ENCODE results near the gene CARS2. TPM values are rescaled to one million over a fixed set of nuclear protein-coding genes. Genes with fewer than 3 reads are reported as not detected.
A peak's percentile ranks its signal among the peaks of the same experiment; 100 is the strongest.

CARS2 gene
- total and polyA plus RNA-seq, 3 donors from 2014 or later = 60.4 to 116 (median 100) TPM

DNA sequence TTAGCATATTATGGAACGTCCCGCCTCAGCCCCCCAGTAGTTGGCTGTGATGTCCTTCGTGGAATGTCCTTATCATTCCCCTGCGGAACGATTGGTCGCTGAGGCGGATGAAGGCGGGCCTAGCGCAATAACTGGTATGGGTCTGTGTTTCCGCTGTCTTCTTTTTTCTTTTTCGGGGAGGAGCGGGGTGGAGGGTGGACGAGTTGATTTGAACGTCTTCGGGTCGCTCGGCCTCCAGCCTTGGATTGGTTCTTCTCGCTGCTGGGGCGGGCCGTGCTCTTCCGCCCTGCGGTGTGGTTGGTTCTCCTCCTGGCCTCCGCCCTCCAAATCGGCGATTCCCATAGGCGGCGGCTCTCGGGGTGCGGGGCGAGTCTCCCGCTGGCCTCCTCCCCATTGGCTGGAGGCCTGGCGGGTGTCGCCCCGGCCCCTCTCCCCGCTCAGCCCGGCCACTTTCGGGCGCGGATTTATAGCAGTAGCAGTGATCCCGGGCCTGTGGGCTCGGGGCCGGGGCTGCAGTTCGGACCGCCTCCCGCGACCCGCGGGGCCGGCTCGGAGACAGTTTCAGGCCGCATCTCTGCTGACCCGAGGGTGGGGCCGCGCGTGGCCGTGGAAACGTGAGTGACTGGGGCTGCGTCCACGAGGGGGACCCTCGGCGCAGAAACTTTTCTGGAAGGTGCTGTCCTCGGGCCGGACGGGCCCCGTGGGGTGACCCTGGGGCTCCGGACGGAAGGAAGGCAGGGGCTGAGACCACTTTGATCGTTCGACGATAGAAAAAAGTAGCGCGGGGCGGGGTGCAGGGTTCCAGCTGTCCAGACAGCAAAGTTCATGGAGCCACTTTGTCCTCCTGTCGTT is 9.7 kb upstream of the CARS2 start:
- H3K4me1 ChIP-seq = peaks cover 21% of the 10 kb centered on the region
- peak overlapping the region; percentile 92 to 100 for H3K27ac ChIP-seq
- H3K9me3 ChIP-seq = no peaks in the 10 kb centered on the region
- no peaks in the 10 kb centered on the region for H3K27me3 ChIP-seq
- peak overlapping the region; percentile 78 to 99 for H3K4me3 ChIP-seq
- intact Hi-C loops (cut with DNase I; ENCODE audit: low total_unique reads) = loop anchor here (10.0 kb wide), 3 partner anchors 99 to 199 kb away; partner anchors contain the start of genes ANKRD10 and NAXD
- peak; percentile 99 for DNase-seq
- TF ChIP-seq, protein P1, sequence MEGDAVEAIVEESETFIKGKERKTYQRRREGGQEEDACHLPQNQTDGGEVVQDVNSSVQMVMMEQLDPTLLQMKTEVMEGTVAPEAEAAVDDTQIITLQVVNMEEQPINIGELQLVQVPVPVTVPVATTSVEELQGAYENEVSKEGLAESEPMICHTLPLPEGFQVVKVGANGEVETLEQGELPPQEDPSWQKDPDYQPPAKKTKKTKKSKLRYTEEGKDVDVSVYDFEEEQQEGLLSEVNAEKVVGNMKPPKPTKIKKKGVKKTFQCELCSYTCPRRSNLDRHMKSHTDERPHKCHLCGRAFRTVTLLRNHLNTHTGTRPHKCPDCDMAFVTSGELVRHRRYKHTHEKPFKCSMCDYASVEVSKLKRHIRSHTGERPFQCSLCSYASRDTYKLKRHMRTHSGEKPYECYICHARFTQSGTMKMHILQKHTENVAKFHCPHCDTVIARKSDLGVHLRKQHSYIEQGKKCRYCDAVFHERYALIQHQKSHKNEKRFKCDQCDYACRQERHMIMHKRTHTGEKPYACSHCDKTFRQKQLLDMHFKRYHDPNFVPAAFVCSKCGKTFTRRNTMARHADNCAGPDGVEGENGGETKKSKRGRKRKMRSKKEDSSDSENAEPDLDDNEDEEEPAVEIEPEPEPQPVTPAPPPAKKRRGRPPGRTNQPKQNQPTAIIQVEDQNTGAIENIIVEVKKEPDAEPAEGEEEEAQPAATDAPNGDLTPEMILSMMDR (IDR thresholded peaks at IDR 0.05) = peak in 2 of 3 experiments; percentile 7 to 10
- TF ChIP-seq POLR2A (IDR thresholded peaks at IDR 0.05) = peak; percentile 35
- 0 to 1% methylated on average over 37 to 55 of the region's 74 CpGs for WGBS, 2 donors
- H3K36me3 ChIP-seq (ENCODE audit: low read depth, missing control alignments) = no peaks in the 10 kb centered on the region

DNA sequence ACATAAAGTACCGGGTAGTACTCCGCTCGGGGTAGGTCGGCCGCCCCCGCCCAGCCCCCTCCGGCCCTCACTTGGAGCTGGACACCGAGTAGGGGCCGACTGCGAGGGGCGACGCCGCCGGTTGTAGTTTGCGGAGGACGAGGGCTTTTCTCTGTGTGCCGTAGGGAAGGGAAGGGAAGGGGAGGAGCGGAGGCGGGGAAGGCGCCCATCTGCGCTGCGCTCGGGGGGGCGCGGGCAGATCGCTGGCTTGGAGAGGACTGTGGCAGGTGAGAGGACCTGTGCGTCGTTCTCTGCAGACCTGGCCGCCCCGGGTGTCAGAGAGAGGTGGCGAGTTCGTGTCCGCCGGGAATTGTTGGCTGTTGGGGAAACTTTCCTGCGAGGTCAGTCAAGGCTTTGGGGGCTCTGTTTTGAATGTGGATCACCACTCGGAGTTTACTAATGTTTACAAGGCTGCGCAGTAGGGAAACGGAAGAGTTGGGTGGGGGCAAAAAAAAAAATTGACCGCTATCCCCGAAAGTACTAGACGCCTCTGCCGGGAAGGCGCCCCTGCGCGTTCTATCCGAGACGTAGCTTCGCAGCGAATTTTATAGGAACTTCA is 9.0 kb upstream of the CARS2 start:
- Histone ChIP-seq H3K9me3 (no peaks in the 10 kb centered on the region), H3K27me3 (no peaks in the 10 kb centered on the region), H3K4me1 (peaks cover 21% of the 10 kb centered on the region), H3K4me3 (peak overlapping the region; percentile 67 to 99), H3K36me3 (ENCODE audit: low read depth, missing control alignments) (no peaks in the 10 kb centered on the region), H3K27ac (peak overlapping the region; percentile 92 to 100)
- TF ChIP-seq POLR2A (IDR thresholded peaks at IDR 0.05) = peak; percentile 99
- TF ChIP-seq, protein P1 (IDR thresholded peaks at IDR 0.05) = no peak
- WGBS, 2 donors = 0 to 1% methylated on average over 14 to 46 of the region's 49 CpGs
- intact Hi-C loops (cut with DNase I; ENCODE audit: low total_unique reads) = loop anchor here (10.0 kb wide), 3 partner anchors 100 to 200 kb away; partner anchors contain the start of genes ANKRD10 and NAXD
- DNase-seq = peak; percentile 57

DNA sequence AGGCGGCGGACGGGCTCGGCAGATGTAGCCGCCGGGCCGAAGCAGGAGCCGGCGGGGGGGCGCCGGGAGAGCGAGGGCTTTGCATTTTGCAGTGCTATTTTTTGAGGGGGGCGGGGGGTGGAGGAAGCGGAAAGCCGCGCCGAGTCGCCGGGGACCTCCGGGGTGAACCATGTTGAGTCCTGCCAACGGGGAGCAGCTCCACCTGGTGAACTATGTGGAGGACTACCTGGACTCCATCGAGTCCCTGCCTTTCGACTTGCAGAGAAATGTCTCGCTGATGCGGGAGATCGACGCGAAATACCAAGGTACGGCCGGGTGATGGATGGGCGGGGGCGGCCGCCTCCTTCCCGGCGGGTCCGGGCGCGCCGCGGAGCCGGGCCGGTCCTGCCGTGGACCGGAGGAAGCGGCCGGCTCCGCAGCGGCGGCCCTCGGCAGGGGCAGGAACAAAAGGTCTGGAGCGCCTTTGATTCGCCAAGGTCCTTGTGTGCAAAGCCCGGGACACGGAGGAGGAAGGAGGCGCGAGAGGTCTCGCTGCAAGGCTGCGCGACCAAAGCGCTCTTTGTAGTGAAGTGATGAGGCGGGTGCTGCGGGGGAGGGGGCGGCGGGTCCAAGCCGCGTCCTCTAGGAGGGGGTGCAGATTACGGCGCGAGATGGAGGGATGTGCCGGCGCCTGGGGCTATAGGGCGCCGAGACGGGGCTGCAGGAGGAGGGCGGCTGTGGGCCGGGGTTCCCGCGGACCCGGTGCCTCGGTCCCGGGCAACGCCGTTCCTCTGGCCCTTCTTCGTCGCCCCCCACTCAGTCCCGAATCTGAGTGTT is 8.3 kb upstream of the CARS2 start:
- peak; percentile 67 for DNase-seq
- Histone ChIP-seq H3K4me3 (peak overlapping the region; percentile 67 to 99), H3K27me3 (no peaks in the 10 kb centered on the region), H3K36me3 (ENCODE audit: low read depth, missing control alignments) (no peaks in the 10 kb centered on the region), H3K4me1 (peaks cover 21% of the 10 kb centered on the region), H3K27ac (peak overlapping the region; percentile 92 to 100), H3K9me3 (no peaks in the 10 kb centered on the region)
- intact Hi-C loops (cut with DNase I; ENCODE audit: low total_unique reads) = loop anchor here (10.0 kb wide), 3 partner anchors 99 to 201 kb away; partner anchors contain the start of genes ANKRD10 and NAXD
- WGBS, 2 donors = 0% methylated on average over 14 to 83 of the region's 86 CpGs
- TF ChIP-seq, protein P1 (IDR thresholded peaks at IDR 0.05) = no peak
- TF ChIP-seq POLR2A (IDR thresholded peaks at IDR 0.05) = no peak

DNA sequence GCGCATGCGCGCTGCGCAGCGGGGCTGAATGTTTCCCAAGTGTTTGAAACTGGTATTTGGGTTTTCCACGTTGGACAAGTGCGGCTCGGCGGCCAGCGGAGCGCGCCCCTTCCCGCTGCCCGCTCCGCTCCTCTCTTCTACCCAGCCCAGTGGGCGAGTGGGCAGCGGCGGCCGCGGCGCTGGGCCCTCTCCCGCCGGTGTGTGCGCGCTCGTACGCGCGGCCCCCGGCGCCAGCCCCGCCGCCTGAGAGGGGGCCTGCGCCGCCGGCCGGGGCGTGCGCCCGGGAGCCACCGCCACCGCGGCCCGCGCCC is 7.7 kb upstream of the CARS2 start, which contains the start of gene ING1:
ING1 (plus strand) TSS at position 59 of the 311 bp plus-strand sequence. CDS start 450 bp downstream, outside the sequence.
- Histone ChIP-seq H3K27me3 (no peaks in the 10 kb centered on the region), H3K9me3 (no peaks in the 10 kb centered on the region), H3K4me3 (peak within 1 kb of the TSS; percentile 67 to 99), H3K36me3 (ENCODE audit: low read depth, missing control alignments) (no peaks in the 10 kb centered on the region), H3K4me1 (peaks cover 21% of the 10 kb centered on the region), H3K27ac (peak within 1 kb of the TSS; percentile 99 to 100)
- intact Hi-C loops (cut with DNase I; ENCODE audit: low total_unique reads) = loop anchor here (10.0 kb wide), 3 partner anchors 99 to 201 kb away; partner anchors contain the start of genes ANKRD10 and NAXD
- DNase-seq = no peak
- no peak for TF ChIP-seq POLR2A (IDR thresholded peaks at IDR 0.05)
- TF ChIP-seq, protein P1 (IDR thresholded peaks at IDR 0.05) = no peak
- 1% methylated on average over 28 of the region's 45 CpGs; no CpG with 5 or more reads in 1 of the 2 donors for WGBS, 2 donors

All from testis (tissue), 3 donors.